Dendritic cell treated with granulocyte-macrophage colony-stimulating factor and Interleukin-4, amounts not matched to agents 40 ng/mL and 50 ng/mL, for 4 days (primary cell): ENCODE data around the gene CSNK2A1.
"Not testable (repeated sequence)": the region's sequence is repeated elsewhere in the genome, so short reads cannot be mapped to it uniquely, and the experiment has no call there.

Experiments
- H3K27ac Mint-ChIP-seq: one replicate; pipeline ENCODE4 v1.8.0; 2022; ENCODE audit warnings: mild to moderate bottlenecking, mixed read lengths
- H3K27me3 Mint-ChIP-seq: one replicate; pipeline ENCODE4 v1.8.0; 2022; ENCODE audit warnings: mild to moderate bottlenecking, mixed read lengths
- H3K36me3 Mint-ChIP-seq: one replicate; pipeline ENCODE4 v1.8.0; 2022; ENCODE audit warnings: low read depth, mixed read lengths
- H3K4me1 Mint-ChIP-seq: one replicate; pipeline ENCODE4 v1.8.0; 2022; ENCODE audit warnings: low read depth, mixed read lengths
- H3K4me3 Mint-ChIP-seq: one replicate; pipeline ENCODE4 v1.8.0; 2022; ENCODE audit warnings: mild to moderate bottlenecking, moderate library complexity, mixed read lengths
- H3K9me3 Mint-ChIP-seq: one replicate; pipeline ENCODE4 v1.8.0; 2022; ENCODE audit warnings: mixed read lengths
- intact Hi-C: fragments of 100-400 bp; cut with micrococcal nuclease; formaldehyde crosslinking; loops from one replicate; pipeline ENCODE4 v1.15.0; 2022

Gene CSNK2A1

GRCh38 chr20:460180-460579 lies 83.4 kb downstream of the CSNK2A1 start:
- no peaks in the 10 kb centered on the region for H3K27me3 Mint-ChIP-seq
- peaks cover 16% of the 10 kb centered on the region for H3K36me3 Mint-ChIP-seq
- no peaks in the 10 kb centered on the region for H3K9me3 Mint-ChIP-seq
- H3K4me1 Mint-ChIP-seq: peaks cover 36% of the 10 kb centered on the region
- H3K27ac Mint-ChIP-seq: no peak overlapping the region
- intact Hi-C loops: loop anchor here (5.0 kb wide), 1 partner anchor 53 kb away; the partner anchor contains the start of gene RBCK1
- no peak overlapping the region for H3K4me3 Mint-ChIP-seq

- Mint-ChIP-seq H3K36me3 (peaks cover 16% of the 10 kb centered on the region), H3K27me3 (no peaks in the 10 kb centered on the region), H3K27ac (peak overlapping the region; percentile 50), H3K4me1 (peaks cover 36% of the 10 kb centered on the region), H3K4me3 (no peak overlapping the region), H3K9me3 (no peaks in the 10 kb centered on the region)
- intact Hi-C loops: no loop called here
Observed at GRCh38 chr20:458776-459175, 84.8 kb downstream of the CSNK2A1 start.

- Mint-ChIP-seq H3K9me3 (no peaks in the 10 kb centered on the region), H3K4me3 (no peak overlapping the region), H3K36me3 (peaks cover 31% of the 10 kb centered on the region), H3K27ac (no peak overlapping the region), H3K27me3 (no peaks in the 10 kb centered on the region), H3K4me1 (peaks cover 14% of the 10 kb centered on the region)
- intact Hi-C loops: no loop called here
Observed at GRCh38 chr20:454951-455350, 88.6 kb downstream of the CSNK2A1 start.

GRCh38 chr20:452021-452420 lies 91.6 kb downstream of the CSNK2A1 start:
- H3K36me3 Mint-ChIP-seq: peaks cover 22% of the 10 kb centered on the region
- H3K9me3 Mint-ChIP-seq, H3K4me3 Mint-ChIP-seq, H3K27ac Mint-ChIP-seq, intact Hi-C loops, H3K4me1 Mint-ChIP-seq, H3K27me3 Mint-ChIP-seq: not testable (repeated sequence)

- Mint-ChIP-seq H3K36me3 (peaks cover 64% of the 10 kb centered on the region), H3K27ac (no peak overlapping the region), H3K27me3 (no peaks in the 10 kb centered on the region), H3K4me3 (no peak overlapping the region), H3K4me1 (no peaks in the 10 kb centered on the region), H3K9me3 (no peaks in the 10 kb centered on the region)
- intact Hi-C loops: no loop called here
Observed at GRCh38 chr20:445514-446336, 97.9 kb downstream of the CSNK2A1 start.

- intact Hi-C loops: no loop called here
- peaks cover 3% of the 10 kb centered on the region for H3K4me1 Mint-ChIP-seq
- H3K27me3 Mint-ChIP-seq: no peaks in the 10 kb centered on the region
- H3K4me3 Mint-ChIP-seq: no peak overlapping the region
- H3K27ac Mint-ChIP-seq: no peak overlapping the region
- H3K9me3 Mint-ChIP-seq: no peaks in the 10 kb centered on the region
- H3K36me3 Mint-ChIP-seq: peaks cover 70% of the 10 kb centered on the region
Observed at GRCh38 chr20:444862-445426, 98.6 kb downstream of the CSNK2A1 start.

GRCh38 chr20:444117-444516 lies 99.5 kb downstream of the CSNK2A1 start:
- H3K9me3 Mint-ChIP-seq: no peaks in the 10 kb centered on the region
- H3K27ac Mint-ChIP-seq: no peak overlapping the region
- intact Hi-C loops: no loop called here
- H3K36me3 Mint-ChIP-seq: peaks cover 79% of the 10 kb centered on the region
- H3K27me3 Mint-ChIP-seq: no peaks in the 10 kb centered on the region
- peaks cover 11% of the 10 kb centered on the region for H3K4me1 Mint-ChIP-seq
- H3K4me3 Mint-ChIP-seq: no peak overlapping the region

GRCh38 chr20:443223-443775 lies 100.3 kb downstream of the CSNK2A1 start:
- Mint-ChIP-seq H3K27me3 (no peaks in the 10 kb centered on the region), H3K4me1 (peaks cover 20% of the 10 kb centered on the region), H3K9me3 (no peaks in the 10 kb centered on the region), H3K4me3 (no peak overlapping the region), H3K27ac (no peak overlapping the region), H3K36me3 (peaks cover 87% of the 10 kb centered on the region)
- intact Hi-C loops: no loop called here

- H3K9me3 Mint-ChIP-seq: no peaks in the 10 kb centered on the region
- H3K27me3 Mint-ChIP-seq: no peaks in the 10 kb centered on the region
- intact Hi-C loops: no loop called here
- H3K36me3 Mint-ChIP-seq: peaks cover 98% of the 10 kb centered on the region
- no peak overlapping the region for H3K4me3 Mint-ChIP-seq
- H3K27ac Mint-ChIP-seq: no peak overlapping the region
- peaks cover 26% of the 10 kb centered on the region for H3K4me1 Mint-ChIP-seq
Observed at GRCh38 chr20:440636-441035, 103.0 kb downstream of the CSNK2A1 start.

GRCh38 chr20:440148-440547 lies 103.4 kb downstream of the CSNK2A1 start:
- Mint-ChIP-seq H3K4me3 (no peak overlapping the region), H3K4me1 (peaks cover 26% of the 10 kb centered on the region), H3K27ac (no peak overlapping the region), H3K27me3 (no peaks in the 10 kb centered on the region), H3K36me3 (peaks cover 100% of the 10 kb centered on the region), H3K9me3 (no peaks in the 10 kb centered on the region)
- intact Hi-C loops: no loop called here

GRCh38 chr20:438571-439469 lies 104.8 kb downstream of the CSNK2A1 start:
- H3K27me3 Mint-ChIP-seq: no peaks in the 10 kb centered on the region
- H3K4me1 Mint-ChIP-seq: peaks cover 35% of the 10 kb centered on the region
- intact Hi-C loops: no loop called here
- no peak overlapping the region for H3K4me3 Mint-ChIP-seq
- no peaks in the 10 kb centered on the region for H3K9me3 Mint-ChIP-seq
- H3K27ac Mint-ChIP-seq: peak overlapping the region; percentile 38
- H3K36me3 Mint-ChIP-seq: peaks cover 100% of the 10 kb centered on the region

- peaks cover 100% of the 10 kb centered on the region for H3K36me3 Mint-ChIP-seq
- no peaks in the 10 kb centered on the region for H3K27me3 Mint-ChIP-seq
- no peak overlapping the region for H3K4me3 Mint-ChIP-seq
- H3K4me1 Mint-ChIP-seq: peaks cover 40% of the 10 kb centered on the region
- no peaks in the 10 kb centered on the region for H3K9me3 Mint-ChIP-seq
- peak overlapping the region; percentile 38 for H3K27ac Mint-ChIP-seq
- intact Hi-C loops: no loop called here
Observed at GRCh38 chr20:437787-438486, 105.7 kb downstream of the CSNK2A1 start.

- Mint-ChIP-seq H3K27me3 (no peaks in the 10 kb centered on the region), H3K4me3 (no peak overlapping the region), H3K36me3 (peaks cover 100% of the 10 kb centered on the region), H3K9me3 (no peaks in the 10 kb centered on the region), H3K27ac (no peak overlapping the region), H3K4me1 (peaks cover 40% of the 10 kb centered on the region)
- intact Hi-C loops: no loop called here
Observed at GRCh38 chr20:436476-436875, 107.1 kb downstream of the CSNK2A1 start.
